ENCODE measurements around the gene OLFML2A. TPM values are rescaled to one million over a fixed set of nuclear protein-coding genes. Genes with fewer than 3 reads are reported as not detected.

Gene OLFML2A
- total RNA-seq, 4 donors from 2014 or later = 44.7 to 328 (median 169) TPM

DNA sequence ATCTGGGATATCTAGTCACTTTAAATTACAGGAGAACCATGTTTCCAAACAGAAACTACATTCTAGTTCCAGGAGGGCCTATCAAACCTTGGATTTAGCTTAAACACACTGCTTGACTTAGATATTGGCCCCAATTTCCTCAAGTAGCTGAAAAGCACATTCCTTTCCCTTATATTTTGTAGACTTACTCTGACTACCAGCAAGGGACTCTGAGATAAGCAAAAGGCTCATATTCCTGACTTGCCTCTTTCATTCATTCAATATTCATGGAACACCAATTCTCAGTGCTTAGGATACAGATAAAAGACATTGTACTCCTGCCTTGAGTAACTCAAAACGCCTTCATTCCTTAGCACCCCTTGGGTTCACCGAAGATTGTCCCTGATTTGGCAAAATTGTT lies 17.6 kb upstream of the OLFML2A start:
- Histone ChIP-seq H3K9me3 (no peaks in the 10 kb centered on the region), H3K27me3 (peaks cover 0 to 5% of the 10 kb centered on the region in 2 donors), H3K27ac (no peak overlapping the region), H3K36me3 (no peaks in the 10 kb centered on the region), H3K4me1 (no peaks in the 10 kb centered on the region), H3K4me3 (no peak overlapping the region)
- DNase-seq (ENCODE audit: low spot score in 2 of 2) = no peak
- WGBS, 2 donors = 95 to 96% methylated on average over 2 of the region's 2 CpGs
- TF ChIP-seq, protein P1, sequence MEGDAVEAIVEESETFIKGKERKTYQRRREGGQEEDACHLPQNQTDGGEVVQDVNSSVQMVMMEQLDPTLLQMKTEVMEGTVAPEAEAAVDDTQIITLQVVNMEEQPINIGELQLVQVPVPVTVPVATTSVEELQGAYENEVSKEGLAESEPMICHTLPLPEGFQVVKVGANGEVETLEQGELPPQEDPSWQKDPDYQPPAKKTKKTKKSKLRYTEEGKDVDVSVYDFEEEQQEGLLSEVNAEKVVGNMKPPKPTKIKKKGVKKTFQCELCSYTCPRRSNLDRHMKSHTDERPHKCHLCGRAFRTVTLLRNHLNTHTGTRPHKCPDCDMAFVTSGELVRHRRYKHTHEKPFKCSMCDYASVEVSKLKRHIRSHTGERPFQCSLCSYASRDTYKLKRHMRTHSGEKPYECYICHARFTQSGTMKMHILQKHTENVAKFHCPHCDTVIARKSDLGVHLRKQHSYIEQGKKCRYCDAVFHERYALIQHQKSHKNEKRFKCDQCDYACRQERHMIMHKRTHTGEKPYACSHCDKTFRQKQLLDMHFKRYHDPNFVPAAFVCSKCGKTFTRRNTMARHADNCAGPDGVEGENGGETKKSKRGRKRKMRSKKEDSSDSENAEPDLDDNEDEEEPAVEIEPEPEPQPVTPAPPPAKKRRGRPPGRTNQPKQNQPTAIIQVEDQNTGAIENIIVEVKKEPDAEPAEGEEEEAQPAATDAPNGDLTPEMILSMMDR (IDR thresholded peaks at IDR 0.05) = no peak
- TF ChIP-seq EP300 (IDR thresholded peaks at IDR 0.05) = no peak
- TF ChIP-seq POLR2A (IDR thresholded peaks at IDR 0.05) = no peak

DNA sequence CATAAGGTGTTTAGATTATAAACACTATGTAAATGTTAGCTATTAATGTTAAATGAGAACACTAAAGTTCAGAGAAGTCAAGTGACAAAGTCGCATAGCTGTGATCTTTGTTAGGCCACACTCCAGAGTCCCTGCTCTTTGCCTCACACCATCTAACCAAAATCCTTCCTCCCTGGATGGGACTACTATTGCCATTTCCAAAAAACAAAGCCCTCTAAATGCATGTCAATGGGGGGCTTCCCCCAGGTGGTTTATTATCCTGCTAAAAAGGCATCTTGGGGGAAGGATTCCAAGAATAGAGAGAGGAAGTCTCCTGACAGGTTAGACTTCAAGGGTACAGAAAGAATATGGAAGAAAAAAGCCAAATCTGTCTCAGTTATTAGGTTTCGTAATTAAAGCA lies 16.2 kb upstream of the OLFML2A start:
- Histone ChIP-seq H3K4me1 (no peaks in the 10 kb centered on the region), H3K27ac (no peak overlapping the region), H3K27me3 (peaks cover 0 to 5% of the 10 kb centered on the region in 2 donors), H3K9me3 (no peaks in the 10 kb centered on the region), H3K4me3 (no peak overlapping the region), H3K36me3 (no peaks in the 10 kb centered on the region)
- DNase-seq (ENCODE audit: low spot score in 2 of 2) = no peak
- TF ChIP-seq EP300 (IDR thresholded peaks at IDR 0.05) (no peak), POLR2A (IDR thresholded peaks at IDR 0.05) (no peak)
- TF ChIP-seq, protein P1 (IDR thresholded peaks at IDR 0.05) = no peak
- 93 to 95% methylated on average over 2 of the region's 2 CpGs for WGBS, 2 donors

GRCh38 chr9:124761196-124761595 lies 15.7 kb upstream of the OLFML2A start:
- no peak overlapping the region for H3K27ac ChIP-seq
- H3K9me3 ChIP-seq = no peaks in the 10 kb centered on the region
- no peaks in the 10 kb centered on the region for H3K4me1 ChIP-seq
- TF ChIP-seq POLR2A (IDR thresholded peaks at IDR 0.05) = no peak
- 79 to 85% methylated on average over 2 of the region's 2 CpGs for WGBS, 2 donors
- no peak for DNase-seq (ENCODE audit: low spot score in 2 of 2)
- H3K4me3 ChIP-seq = no peak overlapping the region
- no peaks in the 10 kb centered on the region for H3K36me3 ChIP-seq
- peaks cover 0 to 5% of the 10 kb centered on the region in 2 donors for H3K27me3 ChIP-seq

GRCh38 chr9:124761710-124762109 lies 15.2 kb upstream of the OLFML2A start:
- no peaks in the 10 kb centered on the region for H3K36me3 ChIP-seq
- no peak overlapping the region for H3K27ac ChIP-seq
- H3K27me3 ChIP-seq = peaks cover 0 to 5% of the 10 kb centered on the region in 2 donors
- no peak overlapping the region for H3K4me3 ChIP-seq
- TF ChIP-seq, protein P1 (IDR thresholded peaks at IDR 0.05) = no peak
- TF ChIP-seq POLR2A (IDR thresholded peaks at IDR 0.05) (no peak), EP300 (IDR thresholded peaks at IDR 0.05) (no peak)
- H3K9me3 ChIP-seq = no peaks in the 10 kb centered on the region
- no peak for DNase-seq (ENCODE audit: low spot score in 2 of 2)
- WGBS, 2 donors = 81 to 85% methylated on average over 3 of the region's 3 CpGs
- no peaks in the 10 kb centered on the region for H3K4me1 ChIP-seq

GRCh38 chr9:124762633-124763032 lies 14.3 kb upstream of the OLFML2A start:
- no peaks in the 10 kb centered on the region for H3K36me3 ChIP-seq
- DNase-seq (ENCODE audit: low spot score in 2 of 2) = no peak
- no peaks in the 10 kb centered on the region for H3K9me3 ChIP-seq
- H3K4me3 ChIP-seq = no peak overlapping the region
- WGBS, 2 donors = 61 to 62% methylated on average over 3 of the region's 3 CpGs
- peaks cover 0 to 9% of the 10 kb centered on the region in 2 donors for H3K27me3 ChIP-seq
- H3K27ac ChIP-seq = no peak overlapping the region
- peaks cover 0 to 3% (median 1%) of the 10 kb centered on the region in 4 donors for H3K4me1 ChIP-seq
- TF ChIP-seq, protein P1 (IDR thresholded peaks at IDR 0.05) = no peak
- no peak for TF ChIP-seq POLR2A (IDR thresholded peaks at IDR 0.05)
